Measurements from ENCODE around the gene TFEC.

DNA sequence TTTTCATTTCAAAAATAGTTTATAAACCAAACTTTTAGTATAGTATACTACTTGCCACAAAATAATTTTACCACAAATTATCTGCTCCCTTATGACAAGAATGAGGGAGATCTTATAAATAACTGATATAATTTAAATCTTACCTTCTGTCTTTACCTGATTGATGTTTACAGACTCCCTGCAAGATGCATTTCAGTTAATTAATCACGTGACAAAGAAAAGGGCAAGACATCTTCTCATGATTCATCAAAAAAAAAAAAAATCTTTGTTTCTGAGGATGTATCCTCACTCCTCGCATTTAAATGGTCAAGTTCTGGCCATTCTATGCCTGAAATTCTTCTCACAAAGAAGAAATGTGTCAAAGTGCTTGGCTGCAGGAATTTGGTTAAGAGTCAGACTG lies 2.3 kb upstream of the TFEC start:
- no peak for TF ChIP-seq POLR2A (IDR thresholded peaks at IDR 0.05)
- TF ChIP-seq POLR2AphosphoS5 (IDR thresholded peaks at IDR 0.05): no peak
